ENCODE measurements around the gene LTN1. TPM values are rescaled to one million over a fixed set of nuclear protein-coding genes. Genes with fewer than 3 reads are reported as not detected.

LTN1 gene
- total RNA-seq, 4 donors from 2014 or later = 20.5 to 27.9 (median 21.4) TPM

DNA sequence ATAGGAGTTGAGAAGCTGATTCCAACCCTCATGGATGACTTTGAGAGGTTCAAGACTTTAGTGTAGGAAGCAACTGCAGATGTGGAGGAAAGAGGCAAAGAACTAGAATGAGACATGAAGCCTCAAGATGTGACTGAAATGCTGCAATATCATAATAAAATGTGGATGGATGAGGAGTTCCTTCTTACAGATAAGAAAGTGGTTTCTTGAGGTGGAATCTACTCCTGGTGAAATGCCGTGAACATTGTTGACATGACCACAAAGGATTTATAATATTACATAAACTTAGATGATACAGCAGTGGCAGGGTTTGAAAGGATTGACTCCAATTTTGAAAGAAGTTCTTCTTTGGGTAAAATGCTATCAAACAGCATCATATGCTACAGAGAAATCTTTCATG is 28.8 kb downstream of the LTN1 start:
- no peak for DNase-seq (ENCODE audit: low spot score)
- no peak for ATAC-seq (ENCODE audit: low FRiP score)
- no peak for TF ChIP-seq CTCF (IDR thresholded peaks at IDR 0.05)

GRCh38 chr21:28962465-28962864 is 30.2 kb downstream of the LTN1 start:
- TF ChIP-seq CTCF (IDR thresholded peaks at IDR 0.05) = no peak
- no peak for ATAC-seq (ENCODE audit: low FRiP score)
- DNase-seq (ENCODE audit: low spot score) = no peak

DNA sequence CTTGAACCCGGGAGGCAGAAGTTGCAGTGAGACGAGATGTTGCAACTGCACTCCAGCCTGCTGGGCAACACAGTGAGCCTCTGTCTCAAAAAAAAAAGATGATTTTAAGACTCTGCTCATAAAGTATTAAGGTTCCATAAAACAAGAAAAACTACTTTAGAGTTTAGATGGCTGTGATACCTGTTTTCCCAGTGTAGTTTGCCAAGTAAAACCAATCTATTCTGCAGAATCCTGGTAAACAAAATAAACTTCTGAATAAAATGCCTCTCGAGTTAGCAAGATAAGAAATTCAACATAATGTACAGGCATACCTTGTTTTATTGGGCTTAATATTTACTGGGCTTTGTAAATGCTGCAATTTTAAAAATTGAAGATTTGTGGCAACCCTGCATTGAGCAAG is 30.8 kb downstream of the LTN1 start:
- no peak for DNase-seq (ENCODE audit: low spot score)
- ATAC-seq (ENCODE audit: low FRiP score) = no peak
- TF ChIP-seq CTCF (IDR thresholded peaks at IDR 0.05) = no peak

DNA sequence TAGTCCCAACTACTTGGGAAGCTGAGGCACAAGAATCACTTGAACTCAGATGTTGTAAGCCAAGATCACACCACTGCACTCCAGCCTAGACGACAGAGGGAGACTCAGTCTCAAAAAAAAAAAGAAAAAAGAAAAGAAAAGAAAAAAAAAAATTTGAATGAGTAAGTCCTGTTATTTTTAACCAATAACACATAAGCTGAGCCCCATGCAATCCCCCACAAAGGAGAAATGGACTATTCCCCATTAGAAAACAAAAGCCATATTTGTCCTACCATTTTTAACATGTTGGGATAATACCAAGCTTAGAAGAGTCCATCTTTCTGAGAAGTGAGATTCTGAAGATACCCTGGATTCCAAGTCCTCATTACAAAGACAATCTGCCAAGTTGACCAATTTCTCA is 32.4 kb downstream of the LTN1 start:
- ATAC-seq (ENCODE audit: low FRiP score) (no peak), DNase-seq (ENCODE audit: low spot score) (no peak)
- TF ChIP-seq CTCF (IDR thresholded peaks at IDR 0.05) = no peak

DNA sequence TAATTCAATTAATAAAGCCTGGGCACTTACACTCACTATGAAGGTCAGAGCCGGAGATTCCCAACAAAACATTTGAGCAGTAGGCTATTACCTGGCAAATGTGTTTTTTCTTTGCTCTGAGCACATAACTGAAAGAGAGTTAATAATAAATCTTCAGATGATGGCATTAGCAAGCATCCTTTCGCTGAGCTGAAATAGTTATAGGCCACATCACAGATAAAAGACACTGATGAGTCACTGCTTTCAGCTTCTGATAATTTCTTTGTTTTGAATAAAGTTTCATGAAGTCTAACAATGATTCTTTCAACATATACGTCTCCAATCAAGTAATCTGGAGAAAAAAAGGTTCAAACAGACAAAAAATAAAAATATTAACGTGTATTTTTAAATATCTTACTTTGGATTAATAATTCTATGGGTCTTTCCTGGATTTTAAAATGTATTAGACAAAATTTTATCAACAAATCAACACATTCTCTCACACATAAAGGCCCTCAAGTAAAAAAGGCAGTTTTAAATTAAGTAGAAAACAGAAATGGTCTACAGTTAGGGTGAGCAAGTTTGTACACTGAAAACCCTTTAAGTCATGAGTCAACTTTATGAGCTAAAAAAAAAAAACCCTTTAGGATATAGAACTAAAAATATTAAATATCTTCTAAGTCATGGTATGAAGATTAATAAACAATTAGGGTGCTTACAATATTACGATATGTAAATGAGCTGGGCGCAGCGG is 33.1 kb downstream of the LTN1 start:
- TF ChIP-seq CTCF (IDR thresholded peaks at IDR 0.05) = no peak
- DNase-seq (ENCODE audit: low spot score) (no peak), ATAC-seq (ENCODE audit: low FRiP score) (peak; percentile 83)

GRCh38 chr21:28953247-28953646 is 39.4 kb downstream of the LTN1 start:
- no peak for ATAC-seq (ENCODE audit: low FRiP score)
- TF ChIP-seq CTCF (IDR thresholded peaks at IDR 0.05) = no peak
- no peak for DNase-seq (ENCODE audit: low spot score)

DNA sequence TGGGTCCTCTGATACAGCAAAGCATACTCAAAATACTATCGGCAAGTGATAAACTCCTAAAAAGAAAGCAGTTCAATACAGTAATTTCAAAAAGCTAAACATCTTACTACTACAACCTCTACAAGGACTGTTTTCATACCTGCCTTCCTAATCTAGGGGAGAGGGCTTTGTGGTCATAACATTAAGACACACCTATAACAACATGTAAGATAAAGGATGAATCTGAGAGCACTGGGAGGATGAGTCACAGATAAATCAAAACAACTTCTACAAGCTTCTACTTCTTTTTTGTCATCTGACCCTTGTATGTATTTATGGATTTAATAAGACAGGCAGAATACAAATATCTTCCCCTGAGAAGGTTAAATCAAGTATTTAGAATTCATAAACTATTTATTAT is 40.0 kb downstream of the LTN1 start:
- DNase-seq (ENCODE audit: low spot score) (no peak), ATAC-seq (ENCODE audit: low FRiP score) (no peak)
- no peak for TF ChIP-seq CTCF (IDR thresholded peaks at IDR 0.05)

All from omental fat pad (tissue), 4 donors.